ENCODE results near the gene WDR88. TPM values are rescaled to one million over a fixed set of nuclear protein-coding genes. Genes with fewer than 3 reads are reported as not detected.
A peak's percentile ranks its signal among the peaks of the same experiment; 100 is the strongest.

The WDR88 gene
- total RNA-seq, 6 donors from 2014 or later, result 0.34 TPM; not detected in 5

- Histone ChIP-seq H3K9me3 (peaks cover 8 to 20% (median 18%) of the 10 kb centered on the region in 4 donors), H3K4me3 (peak overlapping the region in 1 of 4 donors; percentile 20), H3K27ac (no peak overlapping the region), H3K27me3 (peaks cover 0 to 29% (median 22%) of the 10 kb centered on the region in 4 donors), H3K36me3 (no peaks in the 10 kb centered on the region), H3K4me1 (peaks cover 15 to 24% (median 19%) of the 10 kb centered on the region in 4 donors)
- WGBS, 2 donors, result 66 to 84% methylated on average over 4 to 18 of the region's 18 CpGs
- no peak for TF ChIP-seq POLR2AphosphoS5 (IDR thresholded peaks at IDR 0.05)
- peak in 1 of 4 donors; percentile 4 for TF ChIP-seq POLR2A (IDR thresholded peaks at IDR 0.05)
- DNase-seq (no peak), ATAC-seq (ENCODE audit: low FRiP score in 2 of 2) (peak in 1 of 2 donors; percentile 5)
Measured at GRCh38 chr19:33224694-33225457, 93.0 kb downstream of the WDR88 start.

Other genes starting within 250 kb of the WDR88 start
- gene CEP89, start 160.2 kb upstream of the WDR88 start, total RNA-seq, result 10 to 100 TPM; 10.1 to 16.0 (median 14.1) TPM
- 1 to 10 TPM in 5 of 6 donors, not detected in 1; 1.4 to 7.3 (median 2.0) TPM for gene FAAP24, start 159.9 kb upstream of the WDR88 start, total RNA-seq
- gene RHPN2, start 67.2 kb upstream of the WDR88 start, total RNA-seq, result 10 to 100 TPM in 4 of 6 donors, 1 to 10 TPM in 2; 5.6 to 33.5 (median 13.1) TPM
- 10 to 100 TPM in 1 of 6 donors, 1 to 10 TPM in 5; 4.7 to 11.5 (median 6.8) TPM for gene GPATCH1, start 50.9 kb upstream of the WDR88 start, total RNA-seq
- 10 to 100 TPM in 4 of 6 donors, 1 to 10 TPM in 2; 8.2 to 29.7 (median 19.0) TPM for gene LRP3, start 62.2 kb downstream of the WDR88 start, total RNA-seq
- gene SLC7A10, start 93.7 kb downstream of the WDR88 start, total RNA-seq, result 1 to 10 TPM in 1 of 6 donors, under 1 TPM in 3, not detected in 2; 0.29 to 2.1 (median 0.47) TPM
- 100 to 1,000 TPM in 3 of 6 donors, 10 to 100 TPM in 3; 53.5 to 183 (median 109) TPM for gene CEBPA, start 170.4 kb downstream of the WDR88 start, total RNA-seq
- gene CEBPG, start 241.6 kb downstream of the WDR88 start, total RNA-seq, result 10 to 100 TPM; 11.5 to 44.7 (median 22.7) TPM